CD4-positive, alpha-beta T cell treated with Interleukin-15 for 4 hours (primary cell): ENCODE results near the gene PRKG1.
"Not testable (repeated sequence)": the region's sequence is repeated elsewhere in the genome, so short reads cannot be mapped to it uniquely, and the experiment has no call there.

Experiments used
- DNase-seq: peaks from one replicate; pipeline ENCODE4 v3.0.0-alpha.2; 2020; ENCODE audit warnings: low spot score

The PRKG1 gene

DNA sequence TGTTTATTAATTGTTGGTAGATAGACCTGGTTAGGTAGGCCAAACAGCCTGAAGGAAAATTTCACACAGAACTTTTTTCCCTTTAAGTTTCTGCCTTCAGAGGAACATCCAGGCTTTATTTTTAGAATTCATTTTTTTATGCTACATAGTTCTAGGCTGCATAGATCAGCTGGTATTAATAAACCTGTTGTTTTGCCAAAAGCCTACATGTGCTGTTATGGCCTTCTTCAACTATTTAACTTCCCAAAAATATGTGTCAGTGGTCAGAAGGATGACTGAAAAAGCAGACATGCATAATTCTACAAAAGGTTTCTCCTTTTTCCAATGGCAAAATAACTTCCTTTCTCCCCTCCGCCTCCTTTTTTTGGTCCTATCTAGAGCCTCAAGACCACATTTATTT, 936.8 kb downstream of the PRKG1 start:
- no peak for DNase-seq

DNA sequence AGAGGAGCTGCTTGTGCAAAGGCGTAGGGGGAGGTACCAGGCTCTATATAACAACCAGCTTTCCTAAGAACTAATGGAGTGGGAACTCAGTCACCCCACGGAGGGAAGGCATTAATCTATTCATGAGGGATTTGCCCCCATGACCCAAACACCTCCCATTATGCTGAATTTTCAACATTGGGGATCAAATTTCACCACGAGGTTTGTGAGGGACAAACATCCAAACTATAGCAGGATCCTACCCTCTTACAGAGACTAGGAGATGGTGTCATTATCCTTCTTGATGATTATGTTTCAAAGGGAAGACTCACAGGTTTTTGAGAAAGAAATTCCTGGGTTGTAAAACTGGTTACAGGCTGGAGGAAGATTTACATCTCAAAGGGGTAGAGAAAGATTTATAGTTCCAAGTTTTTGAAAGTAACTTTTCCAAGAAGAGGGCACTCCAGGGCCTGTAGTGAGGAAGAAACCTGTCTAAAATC, 944.8 kb downstream of the PRKG1 start:
- no peak for DNase-seq

GRCh38 chr10:52019656-52020055, 945.4 kb downstream of the PRKG1 start:
- DNase-seq: no peak

DNA sequence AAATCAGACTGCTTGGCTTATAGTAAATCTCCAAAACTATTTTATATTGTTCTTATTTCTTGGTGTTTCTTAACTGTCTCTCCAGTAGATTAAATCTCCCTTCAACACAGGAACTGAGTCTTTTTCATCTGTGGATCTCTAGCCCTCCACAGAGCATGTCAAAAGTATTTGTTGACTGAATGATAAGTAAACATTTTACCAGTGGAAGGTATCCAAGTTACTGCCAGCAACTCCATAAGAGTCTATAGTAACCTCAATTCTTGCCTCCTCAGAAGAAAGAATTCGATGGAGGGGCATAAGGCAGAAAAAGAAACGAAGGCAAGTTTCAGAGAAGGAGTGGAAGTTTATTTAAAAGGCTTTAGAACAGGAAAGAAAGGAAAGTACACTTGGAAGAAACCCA, 945.9 kb downstream of the PRKG1 start:
- DNase-seq: no peak

DNA sequence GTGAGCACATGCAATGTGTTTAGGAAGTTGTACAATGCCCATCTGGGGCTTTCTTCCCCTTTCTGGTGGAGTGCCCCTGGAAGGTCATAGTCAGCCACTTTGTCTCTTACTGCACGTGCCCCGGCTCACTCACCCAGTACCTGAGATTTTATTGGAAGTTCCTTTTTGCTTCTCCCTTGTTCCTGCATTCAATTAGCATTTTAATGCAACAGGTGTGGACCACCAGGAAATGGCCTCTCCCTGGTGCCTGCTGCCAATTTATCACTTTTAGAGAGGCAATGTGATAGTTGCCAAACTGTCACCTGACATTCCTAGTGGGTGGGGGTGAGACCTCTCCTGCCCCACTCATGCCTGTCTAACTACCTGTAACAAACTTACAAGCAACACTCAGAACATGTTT, 946.4 kb downstream of the PRKG1 start:
- no peak for DNase-seq

- no peak for DNase-seq
Observed at GRCh38 chr10:52027055-52027705, 952.9 kb downstream of the PRKG1 start.

GRCh38 chr10:52028523-52028858, 954.2 kb downstream of the PRKG1 start:
- no peak for DNase-seq

- no peak for DNase-seq
Observed at GRCh38 chr10:52029628-52030027, 955.3 kb downstream of the PRKG1 start.

DNA sequence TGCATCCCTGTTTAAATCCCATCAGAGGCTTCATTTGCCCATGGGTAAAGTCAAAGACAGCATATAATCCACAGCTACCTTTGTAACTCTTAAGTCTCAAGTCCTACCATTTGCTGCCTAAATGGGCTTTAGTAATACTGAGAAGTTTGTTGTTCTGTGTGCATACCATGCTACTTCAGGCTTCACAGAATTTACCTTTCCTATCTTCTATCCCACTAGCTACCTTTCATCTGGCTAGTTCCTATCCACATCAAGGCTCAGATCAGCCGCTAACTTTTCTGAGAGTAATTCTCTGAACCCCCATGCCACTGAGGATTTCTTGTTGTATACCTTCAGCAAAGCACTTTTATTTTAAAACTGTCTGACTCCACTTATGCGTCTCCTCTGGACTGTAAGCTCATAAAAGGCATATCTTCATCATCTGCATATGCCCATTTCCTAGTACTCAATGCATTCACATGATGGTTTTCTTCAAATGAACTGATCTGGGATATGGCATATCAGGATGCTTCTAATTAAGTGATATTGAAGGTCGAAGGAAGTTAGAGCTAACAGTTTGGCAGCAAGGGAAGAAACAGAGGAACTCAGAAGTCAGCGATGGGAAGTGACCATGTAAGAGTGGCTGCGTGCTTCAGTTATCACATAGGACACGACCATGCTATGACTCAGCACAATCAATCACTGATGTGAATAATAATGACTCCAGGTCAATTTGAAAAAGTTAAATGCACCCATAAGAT, 955.9 kb downstream of the PRKG1 start:
- no peak for DNase-seq

DNA sequence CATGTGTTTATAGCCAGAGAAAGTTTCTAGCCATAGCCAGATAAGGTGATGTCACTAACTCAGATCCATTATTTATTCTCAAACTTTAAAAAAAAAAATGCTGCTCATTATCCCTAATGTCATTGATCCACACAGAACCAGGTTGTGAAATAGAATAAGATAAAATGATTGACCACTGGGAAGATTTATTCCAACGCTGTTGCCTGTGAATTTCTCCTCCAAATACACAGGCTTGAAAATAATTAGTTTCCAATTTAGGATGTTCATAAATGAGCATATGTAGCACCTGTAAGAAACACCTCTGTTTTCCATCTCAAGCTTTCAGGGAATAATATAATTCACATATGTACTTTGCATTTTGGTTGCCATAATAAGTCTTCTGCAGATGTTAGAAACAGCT, 956.7 kb downstream of the PRKG1 start:
- DNase-seq: no peak

DNA sequence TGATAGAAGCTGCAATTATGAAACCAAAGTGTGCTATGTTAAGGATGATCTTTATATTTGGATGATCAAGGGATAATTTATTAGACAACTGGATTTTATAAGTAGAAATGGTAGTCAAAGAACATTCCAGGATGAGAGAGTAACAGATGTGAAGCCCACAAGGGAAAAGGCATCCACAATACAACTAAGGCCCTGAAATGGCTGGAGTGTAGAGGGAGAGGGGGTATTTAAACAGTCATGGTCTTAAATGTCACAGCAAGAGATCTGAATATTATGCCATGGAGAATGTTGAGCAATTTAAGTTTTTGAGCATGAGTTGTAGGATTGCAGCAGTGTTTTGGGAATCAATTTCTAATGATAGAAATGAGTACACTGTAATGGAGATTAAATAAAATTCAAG, 957.5 kb downstream of the PRKG1 start:
- no peak for DNase-seq

DNA sequence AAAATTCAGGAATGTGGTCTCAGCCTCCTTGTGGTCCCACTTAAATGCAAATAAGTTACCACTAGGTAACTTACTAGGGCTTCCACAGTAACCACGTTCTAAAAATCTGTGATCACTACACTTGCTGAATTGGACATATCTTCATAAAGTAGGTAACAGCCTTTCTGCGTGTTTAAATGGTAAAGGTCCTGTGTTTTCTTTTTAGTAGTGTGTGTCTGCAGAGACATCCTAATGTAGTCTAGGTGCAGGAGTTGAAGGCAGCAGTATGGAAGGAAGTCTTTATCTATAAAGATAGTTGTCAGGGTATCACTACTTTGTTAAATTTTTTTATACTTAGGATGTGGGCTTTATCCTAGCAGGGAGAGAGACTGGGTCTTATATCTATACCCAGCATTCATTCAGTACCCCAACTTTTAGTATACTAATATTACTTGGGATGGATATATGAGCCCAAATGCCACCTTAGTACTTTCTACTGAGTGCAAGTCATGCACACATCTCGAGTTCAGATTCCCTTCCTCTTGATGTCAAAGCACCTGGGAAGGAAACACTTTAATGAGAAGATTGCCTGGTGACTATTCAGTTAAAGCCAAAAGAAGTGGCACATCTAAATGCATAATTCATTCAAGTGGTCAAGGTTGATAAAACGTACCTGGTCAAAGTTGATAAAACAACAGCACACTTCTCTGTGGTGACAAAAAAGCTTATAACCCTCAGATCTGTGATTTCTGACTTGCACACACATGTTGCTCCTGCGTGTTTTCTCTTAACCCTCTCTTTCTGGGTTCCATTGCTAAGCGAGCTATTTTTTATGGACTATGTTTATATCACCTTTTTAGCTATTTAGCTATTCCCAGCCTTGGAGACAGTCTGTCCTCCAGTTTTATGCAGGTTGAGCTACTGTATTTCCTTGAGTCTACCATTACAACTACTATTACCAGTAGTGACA, 958.7 kb downstream of the PRKG1 start:
- no peak for DNase-seq

- not testable (repeated sequence) for DNase-seq
Observed at GRCh38 chr10:52039002-52039793, 964.9 kb downstream of the PRKG1 start.

GRCh38 chr10:52040486-52040885, 966.2 kb downstream of the PRKG1 start:
- no peak for DNase-seq

- no peak for DNase-seq
Observed at GRCh38 chr10:52043811-52044210, 969.5 kb downstream of the PRKG1 start.

- DNase-seq: no peak
Observed at GRCh38 chr10:52048051-52048450, 973.8 kb downstream of the PRKG1 start.

- DNase-seq: no peak
Observed at GRCh38 chr10:52050429-52051047, 976.3 kb downstream of the PRKG1 start.

DNA sequence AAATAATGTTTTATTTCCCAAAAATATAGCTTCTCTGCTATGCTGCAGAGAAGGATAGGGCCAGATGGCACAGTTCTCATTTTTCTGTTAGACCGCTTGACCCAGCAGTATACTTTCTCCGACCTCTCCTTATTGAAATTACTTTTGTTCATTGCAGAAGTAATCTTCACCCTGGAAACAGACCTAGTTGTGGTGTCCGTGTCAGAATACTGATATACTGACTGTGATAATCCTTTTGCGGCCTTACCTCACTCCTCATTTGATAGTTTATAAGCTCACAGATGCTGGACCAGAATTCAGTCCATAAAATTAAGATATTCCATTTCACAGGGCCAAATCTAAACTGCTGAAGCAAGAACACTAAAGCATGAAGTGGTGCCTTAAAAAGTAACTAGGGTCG, 979.2 kb downstream of the PRKG1 start:
- DNase-seq: no peak

DNA sequence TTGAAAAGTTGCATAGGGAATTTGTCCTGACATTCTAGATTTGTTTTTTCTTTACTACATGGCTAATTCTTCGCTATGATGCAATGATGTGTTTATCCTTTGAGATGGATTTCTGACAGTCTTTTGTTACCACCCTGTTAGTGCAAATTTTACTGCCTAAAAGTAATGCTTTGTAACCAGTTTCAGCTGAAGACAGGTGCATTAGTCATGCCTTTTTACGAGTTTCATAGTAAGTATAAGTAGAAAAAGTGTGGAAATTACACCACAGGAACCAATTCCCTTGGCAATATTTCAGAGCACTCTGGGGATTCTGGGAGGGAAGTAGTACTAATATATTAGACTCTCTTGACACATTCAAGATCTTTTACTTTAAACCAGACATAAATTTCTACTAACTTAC, 982.0 kb downstream of the PRKG1 start:
- no peak for DNase-seq

DNA sequence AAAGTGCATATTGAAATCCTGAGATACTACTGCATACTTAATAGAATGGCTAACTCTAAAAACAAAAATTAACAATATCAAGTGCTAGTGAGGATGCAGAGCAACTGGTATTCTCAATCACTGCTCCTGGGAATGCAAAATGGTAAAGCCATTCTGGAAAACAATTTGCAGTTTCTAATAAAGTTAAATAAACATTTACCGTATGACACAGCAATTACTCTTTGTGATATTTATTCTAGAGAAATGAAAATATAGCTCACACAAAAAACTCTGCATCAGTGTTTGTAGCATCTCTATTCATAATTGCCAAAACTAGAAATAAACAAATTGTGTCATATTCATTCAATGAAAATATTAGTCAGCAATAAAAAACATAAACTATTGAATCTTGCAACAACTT, 984.8 kb downstream of the PRKG1 start:
- no peak for DNase-seq

- no peak for DNase-seq
Observed at GRCh38 chr10:52063159-52063558, 988.9 kb downstream of the PRKG1 start.
